Measurements from ENCODE around the gene ARFIP2.

Gene ARFIP2

DNA sequence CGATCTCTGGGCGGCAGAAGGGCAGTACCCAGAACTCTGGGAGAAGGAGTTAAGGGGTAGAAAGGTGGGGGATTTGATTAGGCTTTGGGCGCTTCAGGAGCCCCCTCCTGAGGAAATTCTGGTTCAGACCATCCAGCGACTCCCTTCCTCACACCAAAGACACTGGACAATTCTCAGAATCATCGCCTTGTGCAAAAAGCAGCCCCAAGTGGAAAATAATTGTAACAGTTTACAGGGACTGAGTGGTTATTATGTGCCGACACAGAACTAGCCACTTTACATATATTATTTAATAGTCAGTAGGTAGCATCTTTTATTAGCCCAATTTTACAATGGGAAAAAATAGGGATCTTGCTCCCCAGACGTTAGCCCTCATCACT, 6.7 kb downstream of the ARFIP2 start:
- TF ChIP-seq YY1 (IDR thresholded peaks at IDR 0.05; ENCODE audit: low read depth) (no peak), EGR1 (IDR thresholded peaks at IDR 0.05) (no peak), CEBPB (IDR thresholded peaks at IDR 0.05) (no peak), RAD21 (IDR thresholded peaks at IDR 0.05; ENCODE audit: low read depth) (no peak), TEAD4 (IDR thresholded peaks at IDR 0.05) (no peak), EP300 (IDR thresholded peaks at IDR 0.05; ENCODE audit: borderline replicate concordance) (no peak), TAF1 (IDR thresholded peaks at IDR 0.05; ENCODE audit: low read depth) (no peak), TCF12 (IDR thresholded peaks at IDR 0.05; ENCODE audit: low read depth) (no peak), FOXM1 (IDR thresholded peaks at IDR 0.05; ENCODE audit: borderline replicate concordance, low read depth) (no peak), CREB1 (IDR thresholded peaks at IDR 0.05; ENCODE audit: low read depth) (no peak), ZBTB7A (IDR thresholded peaks at IDR 0.05; ENCODE audit: low read depth) (no peak), NFIC (IDR thresholded peaks at IDR 0.05) (no peak)
- TF ChIP-seq, protein P1, sequence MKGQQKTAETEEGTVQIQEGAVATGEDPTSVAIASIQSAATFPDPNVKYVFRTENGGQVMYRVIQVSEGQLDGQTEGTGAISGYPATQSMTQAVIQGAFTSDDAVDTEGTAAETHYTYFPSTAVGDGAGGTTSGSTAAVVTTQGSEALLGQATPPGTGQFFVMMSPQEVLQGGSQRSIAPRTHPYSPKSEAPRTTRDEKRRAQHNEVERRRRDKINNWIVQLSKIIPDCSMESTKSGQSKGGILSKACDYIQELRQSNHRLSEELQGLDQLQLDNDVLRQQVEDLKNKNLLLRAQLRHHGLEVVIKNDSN (IDR thresholded peaks at IDR 0.05): no peak
- TF ChIP-seq, protein P2, sequence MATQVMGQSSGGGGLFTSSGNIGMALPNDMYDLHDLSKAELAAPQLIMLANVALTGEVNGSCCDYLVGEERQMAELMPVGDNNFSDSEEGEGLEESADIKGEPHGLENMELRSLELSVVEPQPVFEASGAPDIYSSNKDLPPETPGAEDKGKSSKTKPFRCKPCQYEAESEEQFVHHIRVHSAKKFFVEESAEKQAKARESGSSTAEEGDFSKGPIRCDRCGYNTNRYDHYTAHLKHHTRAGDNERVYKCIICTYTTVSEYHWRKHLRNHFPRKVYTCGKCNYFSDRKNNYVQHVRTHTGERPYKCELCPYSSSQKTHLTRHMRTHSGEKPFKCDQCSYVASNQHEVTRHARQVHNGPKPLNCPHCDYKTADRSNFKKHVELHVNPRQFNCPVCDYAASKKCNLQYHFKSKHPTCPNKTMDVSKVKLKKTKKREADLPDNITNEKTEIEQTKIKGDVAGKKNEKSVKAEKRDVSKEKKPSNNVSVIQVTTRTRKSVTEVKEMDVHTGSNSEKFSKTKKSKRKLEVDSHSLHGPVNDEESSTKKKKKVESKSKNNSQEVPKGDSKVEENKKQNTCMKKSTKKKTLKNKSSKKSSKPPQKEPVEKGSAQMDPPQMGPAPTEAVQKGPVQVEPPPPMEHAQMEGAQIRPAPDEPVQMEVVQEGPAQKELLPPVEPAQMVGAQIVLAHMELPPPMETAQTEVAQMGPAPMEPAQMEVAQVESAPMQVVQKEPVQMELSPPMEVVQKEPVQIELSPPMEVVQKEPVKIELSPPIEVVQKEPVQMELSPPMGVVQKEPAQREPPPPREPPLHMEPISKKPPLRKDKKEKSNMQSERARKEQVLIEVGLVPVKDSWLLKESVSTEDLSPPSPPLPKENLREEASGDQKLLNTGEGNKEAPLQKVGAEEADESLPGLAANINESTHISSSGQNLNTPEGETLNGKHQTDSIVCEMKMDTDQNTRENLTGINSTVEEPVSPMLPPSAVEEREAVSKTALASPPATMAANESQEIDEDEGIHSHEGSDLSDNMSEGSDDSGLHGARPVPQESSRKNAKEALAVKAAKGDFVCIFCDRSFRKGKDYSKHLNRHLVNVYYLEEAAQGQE (IDR thresholded peaks at IDR 0.05; ENCODE audit: low read depth): no peak
- TF ChIP-seq, protein P3, sequence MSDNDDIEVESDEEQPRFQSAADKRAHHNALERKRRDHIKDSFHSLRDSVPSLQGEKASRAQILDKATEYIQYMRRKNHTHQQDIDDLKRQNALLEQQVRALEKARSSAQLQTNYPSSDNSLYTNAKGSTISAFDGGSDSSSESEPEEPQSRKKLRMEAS (IDR thresholded peaks at IDR 0.05): no peak

DNA sequence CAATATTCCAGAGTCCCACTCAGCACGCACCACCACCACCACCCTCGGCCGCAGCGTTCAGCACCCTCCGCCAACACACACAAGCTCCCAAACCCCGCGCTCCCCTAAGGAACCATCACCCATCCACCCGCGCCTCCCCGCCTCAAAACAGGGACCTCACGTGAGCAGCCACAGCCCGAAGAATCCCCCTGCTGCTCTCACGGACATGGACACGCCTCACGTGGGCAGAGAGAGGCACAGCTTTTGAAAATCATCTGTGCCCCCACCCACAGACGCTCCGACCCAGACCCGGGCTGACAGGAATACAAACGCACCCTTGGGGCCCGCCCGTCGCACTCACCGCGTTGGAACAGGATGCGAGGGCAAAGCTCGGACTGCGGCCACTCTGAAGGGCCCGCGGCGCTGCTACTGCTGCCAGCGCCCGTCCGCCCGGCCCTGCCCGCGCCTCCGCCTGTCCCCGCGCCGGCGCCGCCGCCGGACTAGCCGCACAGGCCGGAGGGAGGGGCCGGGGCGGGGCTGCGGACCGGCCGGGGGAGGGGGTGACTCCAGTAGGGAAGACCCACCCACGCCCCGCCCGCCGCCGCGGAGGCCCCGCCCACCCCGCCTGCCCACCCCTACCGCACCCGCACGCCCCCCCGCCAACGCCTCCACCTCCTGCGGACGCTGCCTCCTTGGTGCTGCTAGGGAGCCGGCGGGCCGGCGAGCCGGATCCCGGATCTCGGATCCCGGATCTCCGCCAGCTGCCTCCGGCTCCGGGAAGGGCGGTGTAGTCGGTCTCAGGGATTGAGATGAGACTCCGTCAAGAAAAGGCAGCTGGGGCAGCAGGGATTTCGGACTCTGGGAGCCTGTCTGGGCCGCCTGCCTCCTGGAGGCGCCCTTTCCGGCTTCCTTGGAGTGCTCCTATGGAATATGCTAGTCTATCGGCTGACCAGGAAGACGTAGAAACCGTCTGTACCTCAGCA, 7.4 kb downstream of the ARFIP2 start, which contains the start of gene TRIM3:
TSS of gene TRIM3 (minus strand) at position 491 of the 962 bp plus-strand sequence. CDS start 8,246 bp downstream, outside the sequence.
- TF ChIP-seq TEAD4 (IDR thresholded peaks at IDR 0.05) (no peak), YY1 (IDR thresholded peaks at IDR 0.05; ENCODE audit: low read depth) (no peak), FOXM1 (IDR thresholded peaks at IDR 0.05; ENCODE audit: borderline replicate concordance, low read depth) (no peak), RAD21 (IDR thresholded peaks at IDR 0.05; ENCODE audit: low read depth) (no peak), EGR1 (IDR thresholded peaks at IDR 0.05) (no peak; the same call in 1 of the 2 replicates), TCF12 (IDR thresholded peaks at IDR 0.05; ENCODE audit: low read depth) (0 out of 2 replicates have a peak, but pooled peaks have one; percentile 29)
- TF ChIP-seq, protein P3 (IDR thresholded peaks at IDR 0.05): peak; percentile 29; the same call in 1 of the 2 replicates
- TF ChIP-seq, protein P1 (IDR thresholded peaks at IDR 0.05): peak; percentile 76
- TF ChIP-seq, protein P2 (IDR thresholded peaks at IDR 0.05; ENCODE audit: low read depth): no peak

DNA sequence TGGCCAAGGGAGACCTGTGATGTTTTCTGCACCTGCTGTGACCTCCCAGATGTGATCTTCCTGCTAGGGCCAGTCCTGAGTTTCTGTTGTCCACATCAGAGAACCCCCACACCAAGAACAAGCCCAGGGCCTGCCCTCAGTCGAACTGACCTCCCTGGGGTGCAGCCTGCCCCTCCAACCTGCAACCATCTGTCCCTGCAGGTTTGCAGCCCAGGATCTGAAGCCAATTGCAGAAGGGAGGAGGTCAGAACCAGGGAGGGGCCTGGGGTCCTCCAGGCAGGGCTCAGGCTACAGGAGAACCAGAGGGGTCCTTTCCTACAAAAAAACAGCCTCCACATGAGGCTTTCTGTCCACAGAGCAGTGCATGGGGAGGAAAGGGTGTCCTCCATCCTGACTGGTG, 8.2 kb downstream of the ARFIP2 start:
- TF ChIP-seq YY1 (IDR thresholded peaks at IDR 0.05; ENCODE audit: low read depth): no peak
- no peak for TF ChIP-seq FOXM1 (IDR thresholded peaks at IDR 0.05; ENCODE audit: borderline replicate concordance, low read depth)
- TF ChIP-seq, protein P2 (IDR thresholded peaks at IDR 0.05; ENCODE audit: low read depth): no peak

DNA sequence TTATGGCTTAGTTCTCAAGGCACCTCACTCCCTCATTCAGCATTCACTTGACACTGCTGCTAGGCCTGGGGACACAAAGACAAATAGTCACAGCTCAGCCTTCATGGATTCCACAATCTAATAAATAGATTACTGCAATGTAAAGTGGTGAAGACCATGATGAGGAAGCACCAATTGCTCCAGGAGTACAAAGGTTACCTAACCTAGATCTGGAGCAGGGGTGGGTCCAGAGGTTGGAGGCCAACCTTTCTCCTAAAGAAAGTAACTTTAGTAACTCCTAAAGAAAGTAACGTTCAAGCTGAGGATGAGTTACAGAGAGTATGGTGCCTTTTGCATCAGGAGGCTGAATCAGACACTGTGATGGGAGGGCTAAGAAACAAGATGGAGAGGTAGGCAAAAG, 11.5 kb downstream of the ARFIP2 start:
- TF ChIP-seq TAF1 (IDR thresholded peaks at IDR 0.05; ENCODE audit: low read depth) (no peak), TEAD4 (IDR thresholded peaks at IDR 0.05) (no peak), EP300 (IDR thresholded peaks at IDR 0.05; ENCODE audit: borderline replicate concordance) (no peak), YY1 (IDR thresholded peaks at IDR 0.05; ENCODE audit: low read depth) (no peak), NFIC (IDR thresholded peaks at IDR 0.05) (no peak), RAD21 (IDR thresholded peaks at IDR 0.05; ENCODE audit: low read depth) (no peak), CREB1 (IDR thresholded peaks at IDR 0.05; ENCODE audit: low read depth) (no peak), FOXM1 (IDR thresholded peaks at IDR 0.05; ENCODE audit: borderline replicate concordance, low read depth) (no peak), EGR1 (IDR thresholded peaks at IDR 0.05) (no peak)
- TF ChIP-seq, protein P1 (IDR thresholded peaks at IDR 0.05): no peak
- TF ChIP-seq, protein P3 (IDR thresholded peaks at IDR 0.05): no peak
- TF ChIP-seq, protein P2 (IDR thresholded peaks at IDR 0.05; ENCODE audit: low read depth): no peak
